GM19324 (cell line): ENCODE measurements around the gene CRHBP.
"Not testable (repeated sequence)": the region's sequence is repeated elsewhere in the genome, so short reads cannot be mapped to it uniquely, and the experiment has no call there.

Experiments
- ATAC-seq: cut with Tn5 transposase; IDR thresholded peaks from one replicate; pipeline ENCODE4 v1.9.1; 2021; ENCODE audit warnings: mild to moderate bottlenecking, moderate library complexity; ENCODE audit not compliant: unreplicated experiment, low FRiP score

CRHBP gene

GRCh38 chr5:76952795-76953536 is at the start of gene CRHBP:
CRHBP (plus strand) TSS chr5:76953045; CDS start chr5:76953135, 90 bp downstream.
- ATAC-seq = no peak

- no peak for ATAC-seq
These were observed 44.7 kb upstream of the CRHBP start for GRCh38 chr5:76908166-76908565.

- not testable (repeated sequence) for ATAC-seq
These were observed 42.4 kb upstream of the CRHBP start for GRCh38 chr5:76910344-76910933.

GRCh38 chr5:76914671-76915070 is 38.2 kb upstream of the CRHBP start:
- ATAC-seq = not testable (repeated sequence)

GRCh38 chr5:76918539-76918938 is 34.3 kb upstream of the CRHBP start:
- no peak for ATAC-seq

- ATAC-seq = no peak
These were observed 32.4 kb upstream of the CRHBP start for GRCh38 chr5:76920491-76920890.

GRCh38 chr5:76926329-76927105 is 26.3 kb upstream of the CRHBP start:
- no peak for ATAC-seq

- ATAC-seq = no peak
These were observed 24.9 kb upstream of the CRHBP start for GRCh38 chr5:76927961-76928360.

GRCh38 chr5:76930083-76930482 is 22.8 kb upstream of the CRHBP start:
- no peak for ATAC-seq

GRCh38 chr5:76938177-76938576 is 14.7 kb upstream of the CRHBP start:
- ATAC-seq = no peak

- no peak for ATAC-seq
These were observed 11.8 kb upstream of the CRHBP start for GRCh38 chr5:76941000-76941399.

- ATAC-seq = no peak
These were observed 11.4 kb upstream of the CRHBP start for GRCh38 chr5:76941442-76941841.

GRCh38 chr5:76942581-76942980 is 10.3 kb upstream of the CRHBP start:
- no peak for ATAC-seq

- no peak for ATAC-seq
These were observed 9.8 kb upstream of the CRHBP start for GRCh38 chr5:76943006-76943405.

GRCh38 chr5:76944638-76945037 is 8.2 kb upstream of the CRHBP start:
- no peak for ATAC-seq

- ATAC-seq = not testable (repeated sequence)
These were observed 7.6 kb upstream of the CRHBP start for GRCh38 chr5:76945238-76945637.

GRCh38 chr5:76946090-76946489 is 6.8 kb upstream of the CRHBP start:
- no peak for ATAC-seq

- no peak for ATAC-seq
These were observed 5.8 kb upstream of the CRHBP start for GRCh38 chr5:76947082-76947503.

GRCh38 chr5:76953551-76954382 is 922 bp downstream of the CRHBP start:
- no peak for ATAC-seq

- no peak for ATAC-seq
These were observed 1.5 kb downstream of the CRHBP start for GRCh38 chr5:76954383-76954763.

GRCh38 chr5:76956033-76956432 is 3.2 kb downstream of the CRHBP start:
- no peak for ATAC-seq
